HepG2 (cell line): ENCODE data around the gene GFRA3. TPM values are rescaled to one million over a fixed set of nuclear protein-coding genes. Genes with fewer than 3 reads are reported as not detected.

Experiments
- ATAC-seq: fragments of 200-7000 bp; cut with Tn5 transposase; 3 replicates; pipeline ENCODE4 v1.9.1; 2020; ENCODE audit warnings: mild to moderate bottlenecking, moderate library complexity
- BruUV-seq: library from RNA; stranded (reverse); fragments of 400-500 nt; replicated peaks from 2 replicates; lab custom pipeline; 2021; lab: Mats Ljungman, UMichigan
- CTCF ChIA-PET: fragments of 300-600 bp; formaldehyde crosslinking; extraction: SDS; loops from one replicate; lab custom pipeline; 2021; ENCODE audit warnings: low total read pairs, inconsistent platforms, low intra/inter-chr PET ratio; lab: Yijun Ruan, JAX
- POLR2A ChIA-PET: fragments of 350-600 bp; sonication (Branson Sonifier 250); formaldehyde crosslinking; loops from one replicate; lab custom pipeline; 2020; ENCODE audit warnings: antibody characterized with exemption, inconsistent platforms; lab: Yijun Ruan, JAX
- DNase-seq: peaks from one replicate; pipeline ENCODE4 v3.0.0-alpha.2; 2015; ENCODE audit warnings: low spot score
- FAIRE-seq: peaks from 3 replicates; lab custom pipeline; 2011; peaks lifted over from hg19 to GRCh38; lab: Jason Lieb, UNC
- H2AFZ ChIP-seq: one replicate; pipeline ENCODE4 v1.6.1; 2011; ENCODE audit warnings: low read length, inconsistent platforms
- H3K27ac ChIP-seq: fragments of 300-600 bp; 3 replicates; pipeline ENCODE4 v1.8.0; 2011; ENCODE audit warnings: mixed run types, mild to moderate bottlenecking, mixed read lengths, low read length, inconsistent platforms; ENCODE audit not compliant: insufficient read depth; ENCODE audit errors: extremely low read length
- H3K27me3 ChIP-seq, 2 experiments: fragments of 200-600 bp in 1 of 2; 2 replicates in 1 of 2; 3 replicates in 1 of 2; pipeline versions ENCODE4 v1.6.0 to v1.8.0; 2011; ENCODE audit warnings: low read length in 2 of 2, mild to moderate bottlenecking in 2 of 2, moderate library complexity in 2 of 2, inconsistent platforms in 1 of 2; ENCODE audit not compliant: insufficient read depth in 2 of 2, control insufficient read depth in 1 of 2
- H3K36me3 ChIP-seq, 2 experiments: fragments of 200-600 bp in 1 of 2; replicated peaks in 1 of 2; 2 replicates in 1 of 2; 3 replicates in 1 of 2; pipeline versions ENCODE4 v1.5.1 to v1.8.0; 2011; ENCODE audit warnings: low read length in 2 of 2, inconsistent platforms in 1 of 2; ENCODE audit not compliant: insufficient read depth in 2 of 2, control insufficient read depth in 1 of 2
- H3K4me1 ChIP-seq: 2 replicates; pipeline ENCODE4 v1.5.1; 2012; ENCODE audit warnings: low read length, inconsistent platforms; ENCODE audit not compliant: insufficient read depth
- H3K4me2 ChIP-seq: 2 replicates; pipeline ENCODE4 v1.6.0; 2011; ENCODE audit warnings: low read depth, low read length, inconsistent platforms
- H3K4me3 ChIP-seq, 3 experiments: fragments of 200-600 bp in 1 of 3; sonication (generic), shearing (Covaris generic) in 1 of 3; replicated peaks in 1 of 3; 2 replicates each; pipeline ENCODE4 v1.5.1; 2011 to 2016; ENCODE audit warnings: low read length in 3 of 3, inconsistent platforms in 2 of 3, low read depth in 2 of 3, mild to moderate bottlenecking in 2 of 3, control low read depth in 1 of 3, mixed read lengths in 1 of 3; ENCODE audit not compliant: insufficient read depth in 1 of 3
- H3K79me2 ChIP-seq: one replicate; pipeline ENCODE4 v1.6.1; 2011; ENCODE audit warnings: low read length, inconsistent platforms; ENCODE audit not compliant: insufficient read depth
- H3K9ac ChIP-seq: 2 replicates; pipeline ENCODE4 v1.6.0; 2011; ENCODE audit warnings: mild to moderate bottlenecking, low read depth, low read length, inconsistent platforms; ENCODE audit not compliant: insufficient read depth
- H3K9me3 ChIP-seq: 2 replicates; pipeline ENCODE4 v1.5.1; 2012; ENCODE audit warnings: mild to moderate bottlenecking, low read length
- H4K20me1 ChIP-seq: 2 replicates; pipeline ENCODE4 v1.6.0; 2011; ENCODE audit warnings: inconsistent platforms, mild to moderate bottlenecking, low read length, moderate library complexity; ENCODE audit not compliant: insufficient read depth
- DR1 ChIP-seq: sonication (generic); formaldehyde crosslinking; IDR thresholded peaks from 2 replicates; pipeline ENCODE4 v1.8.0; 2021; ENCODE audit warnings: mild to moderate bottlenecking, missing genetic modification reagents, inconsistent platforms
- FIP1L1 ChIP-seq: fragments of 200-400 bp; formaldehyde crosslinking; IDR thresholded peaks from 2 replicates; pipeline ENCODE4 v1.6.1; 2018; ENCODE audit warnings: low read depth, mild to moderate bottlenecking, low read length, moderate library complexity, borderline replicate concordance; ENCODE audit not compliant: insufficient read depth
- KAT2B ChIP-seq: fragments of 150-350 bp; IDR thresholded peaks from 2 replicates; pipeline ENCODE4 v1.6.1; 2014; ENCODE audit warnings: low read depth, low read length, borderline replicate concordance
- PAF1 ChIP-seq: IDR thresholded peaks from 2 replicates; pipeline ENCODE4 v1.6.1; 2016; ENCODE audit warnings: missing genetic modification reagents, missing compliant biosample characterization
- PLSCR1 ChIP-seq: sonication (generic); formaldehyde crosslinking; IDR thresholded peaks from 2 replicates; pipeline ENCODE4 v1.5.0; 2020; ENCODE audit warnings: missing genetic modification reagents, mild to moderate bottlenecking, borderline replicate concordance
- RBFOX2 ChIP-seq: fragments of 200-400 bp; formaldehyde crosslinking; IDR thresholded peaks from 2 replicates; pipeline ENCODE4 v1.6.1; 2017; ENCODE audit warnings: low read depth, mild to moderate bottlenecking, low read length
- RFXAP ChIP-seq: sonication (generic); formaldehyde crosslinking; IDR thresholded peaks from 2 replicates; pipeline ENCODE4 v1.4.0; 2020; ENCODE audit warnings: missing genetic modification reagents, borderline replicate concordance
- SNRNP70 ChIP-seq: fragments of 200-400 bp; formaldehyde crosslinking; IDR thresholded peaks from 2 replicates; pipeline ENCODE4 v1.6.1; 2017; ENCODE audit warnings: mild to moderate bottlenecking, low read depth, low read length, moderate library complexity
- ZBTB20 ChIP-seq: sonication (generic); formaldehyde crosslinking; IDR thresholded peaks from 2 replicates; pipeline ENCODE4 v1.8.1; 2023; ENCODE audit warnings: missing genetic modification reagents, low read depth, mild to moderate bottlenecking, borderline replicate concordance
- ZBTB44 ChIP-seq: sonication (generic); formaldehyde crosslinking; IDR thresholded peaks from 2 replicates; pipeline ENCODE4 v1.4.0; 2020; ENCODE audit warnings: missing genetic modification reagents
- ZNF143 ChIP-seq: sonication (generic); formaldehyde crosslinking; IDR thresholded peaks from 2 replicates; pipeline ENCODE4 v1.4.0; 2020; ENCODE audit warnings: missing genetic modification reagents
- ZNF431 ChIP-seq: sonication (generic); formaldehyde crosslinking; IDR thresholded peaks from 2 replicates; pipeline ENCODE4 v1.9.0; 2022; ENCODE audit warnings: missing genetic modification reagents, low read depth, mild to moderate bottlenecking, borderline replicate concordance
- ZNF652 ChIP-seq: IDR thresholded peaks from 2 replicates; pipeline ENCODE4 v1.6.1; 2016; ENCODE audit warnings: low read depth, borderline replicate concordance
- WGBS: methylation state at CpG from one replicate; pipeline ENCODE4 v1.1.6; 2017; ENCODE audit warnings: low lambda C conversion rate; 5-methylcytosine and 5-hydroxymethylcytosine counted together
- in situ Hi-C: cut with HindIII; loops from 2 replicates; pipeline ENCODE4 v1.10.0; 2017; ENCODE audit warnings: low pct_unique_long_range_greater_than_20kb; ENCODE audit not compliant: extremely low pct_ligation_motif_present
- intact Hi-C: fragments of 100-400 bp; cut with micrococcal nuclease; formaldehyde crosslinking; loops from one replicate; pipeline ENCODE4 v1.10.0; 2022; ENCODE audit not compliant: unreplicated experiment
- polyA plus RNA-seq, 8 experiments: library from polyadenylated mRNA; depleted of rRNA in 3 of 8; stranded (reverse) in 7 of 8; unstranded in 1 of 8; fragments of >200 nt; fragmentation: Illumina TruSeq in 4 of 8; extraction: Trizol in 4 of 8; gene quantifications; 2 replicates each; pipeline versions ENCODE4 v1.2.1 to v1.2.3, GENCODE V29; 2011 to 2016; ENCODE audit warnings: low read depth in 4 of 8, missing spikeins in 1 of 8, mixed read lengths in 1 of 8; ENCODE audit not compliant: insufficient read depth in 1 of 8
- total RNA-seq, 5 experiments: library from RNA; depleted of rRNA; stranded (reverse); fragments of >200 nt; fragmentation: Illumina TruSeq; extraction: Trizol; gene quantifications; 2 replicates each; pipeline ENCODE4 v1.2.3, GENCODE V29; 2016; ENCODE audit warnings: low read depth in 1 of 5

The GFRA3 gene
- total and polyA plus RNA-seq, 2 of the 13 experiments (the other 11 are each of a cell fraction or from before 2014, with no cell fraction given), result 0.27 to 0.30 TPM

DNA sequence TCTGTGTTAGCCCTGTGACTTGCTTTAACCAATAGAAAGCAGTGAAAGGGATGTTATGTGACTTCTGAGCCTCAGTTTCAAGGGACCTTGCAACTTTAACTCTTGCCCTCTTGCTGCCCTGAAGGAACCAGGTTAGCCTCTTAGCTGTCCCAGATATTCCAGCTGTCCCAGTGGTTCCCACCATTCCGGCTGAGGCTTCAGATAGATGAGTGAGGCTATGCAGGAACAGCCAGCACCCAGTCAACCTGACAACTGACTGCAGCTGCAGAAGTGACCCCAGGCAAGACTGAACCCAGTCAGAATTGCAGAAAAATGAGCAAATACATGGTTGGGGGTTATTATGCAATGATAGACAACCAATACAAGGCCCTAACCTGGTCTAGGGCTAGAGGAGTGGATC, 50.9 kb downstream of the GFRA3 start:
- FAIRE-seq, result no peak
- H3K4me3 ChIP-seq, result peak overlapping the region in 1 of 3 experiments; percentile 17; a peak in 1 of 6 replicates
- CTCF ChIA-PET, result interaction anchor here (0.9 to 2.6 kb wide), 3 partner anchors 53 to 129 kb away, joined by 3 to 33 read pairs (median 6); partner anchors contain the start of gene KDM3B
- in situ Hi-C loops (loop anchor here (5.0 kb wide), 1 partner anchor 49 kb away; the partner anchor contains the start of gene GFRA3), intact Hi-C loops (no loop called here)
- no peaks in the 10 kb centered on the region for H3K79me2 ChIP-seq
- peaks cover 20% of the 10 kb centered on the region for H3K4me1 ChIP-seq
- no peak overlapping the region for H2AFZ ChIP-seq
- BruUV-seq, result no TSS peak
- TF ChIP-seq ZBTB20 (CRISPR knock-in tag) (no peak), PLSCR1 (CRISPR knock-in tag) (no peak), FIP1L1 (no peak), PAF1 (CRISPR knock-in tag) (no peak), ZNF143 (CRISPR knock-in tag) (no peak), DR1 (CRISPR knock-in tag) (no peak), ZNF652 (no peak), RBFOX2 (no peak), RFXAP (CRISPR knock-in tag) (no peak), ZBTB44 (CRISPR knock-in tag) (no peak), KAT2B (no peak), ZNF431 (no peak), SNRNP70 (no peak)
- no peak overlapping the region for H3K27ac ChIP-seq
- peak overlapping the region; percentile 78 for H3K4me2 ChIP-seq
- ATAC-seq, result peak; percentile 34
- H3K27me3 ChIP-seq, result no peaks in the 10 kb centered on the region
- 22% methylated on average over 1 of the region's 1 CpG for WGBS
- DNase-seq, result no peak
- H4K20me1 ChIP-seq, result no peaks in the 10 kb centered on the region
- no peak overlapping the region for H3K9ac ChIP-seq
- POLR2A ChIA-PET, result interaction anchor here (0.7 kb wide), 1 partner anchor 115 kb away, joined by 3 read pairs; the partner anchor contains the start of gene FAM53C
- H3K36me3 ChIP-seq, result no peaks in the 10 kb centered on the region
- H3K9me3 ChIP-seq, result peaks cover 17% of the 10 kb centered on the region; the same call in 1 of the 2 replicates
